A549 (cell line): ENCODE data around the gene TEX13D. TPM values are rescaled to one million over a fixed set of nuclear protein-coding genes. Genes with fewer than 3 reads are reported as not detected.
"Not testable (repeated sequence)": the region's sequence is repeated elsewhere in the genome, so short reads cannot be mapped to it uniquely, and the experiment has no call there.

Source experiments
- ATAC-seq, 2 experiments: fragments of 200-7000 bp in 1 of 2; fragments of >200 bp in 1 of 2; cut with Nextera tagmentation in 1 of 2; cut with Tn5 transposase in 1 of 2; 3 replicates each; pipeline versions ENCODE4 v1.8.0 to v1.9.1; 2018 to 2020; ENCODE audit warnings: mild to moderate bottlenecking in 1 of 2, moderate library complexity in 1 of 2
- CTCF ChIA-PET: fragments of 300-600 bp; sonication (Branson Sonifier 250); formaldehyde crosslinking; extraction: SDS; loops from one replicate; lab custom pipeline; 2021; ENCODE audit warnings: antibody characterized with exemption, inconsistent platforms; lab: Yijun Ruan, JAX
- POLR2A ChIA-PET: fragments of 350-600 bp; formaldehyde crosslinking; extraction: SDS; loops from one replicate; lab custom pipeline; 2021; ENCODE audit warnings: antibody characterized with exemption, inconsistent platforms; lab: Yijun Ruan, JAX
- DNase-seq, 2 experiments: peaks; one replicate each; pipeline versions ENCODE4 v3.0.0 to v3.0.0-alpha.2; 2011 to 2016; ENCODE audit warnings: low read depth in 1 of 2, low spot score in 1 of 2
- FAIRE-seq: peaks from 2 replicates; lab custom pipeline; 2011; peaks lifted over from hg19 to GRCh38; lab: Jason Lieb, UNC
- H3K27ac ChIP-seq, 2 experiments: fragments of >200 bp; sonication (Bioruptor Twin); formaldehyde crosslinking; 3 replicates each; pipeline ENCODE4 v1.5.1; 2016 to 2017
- H3K4me1 ChIP-seq: fragments of >200 bp; sonication (Bioruptor Twin); formaldehyde crosslinking; 3 replicates; pipeline ENCODE4 v1.6.1; 2016
- H3K4me2 ChIP-seq: fragments of >200 bp; sonication (Bioruptor Twin); formaldehyde crosslinking; 3 replicates; pipeline ENCODE4 v1.6.1; 2016
- H3K4me3 ChIP-seq: fragments of >200 bp; sonication (Bioruptor Twin); formaldehyde crosslinking; 3 replicates; pipeline ENCODE4 v1.5.1; 2016
- H3K9me3 ChIP-seq: fragments of >200 bp; sonication (Bioruptor Twin); formaldehyde crosslinking; 3 replicates; pipeline ENCODE4 v1.6.1; 2016
- ATOH8 ChIP-seq: fragments of 250-450 bp; sonication (Bioruptor Pico); IDR thresholded peaks from 2 replicates; pipeline ENCODE4 v1.5.0; 2020; ENCODE audit warnings: low read depth, mild to moderate bottlenecking, moderate library complexity
- BHLHE40 ChIP-seq: IDR thresholded peaks from 2 replicates; pipeline ENCODE4 v1.6.1; 2012; ENCODE audit warnings: low read depth, low read length, inconsistent platforms
- CBX8 ChIP-seq: fragments of 200-600 bp; sonication (generic); IDR thresholded peaks from 2 replicates; pipeline ENCODE4 v1.6.1; 2016
- CHD2 ChIP-seq: fragments of 150-350 bp; IDR thresholded peaks from 2 replicates; pipeline ENCODE4 v1.6.1; 2014; ENCODE audit warnings: low read length; ENCODE audit not compliant: partially characterized antibody
- EHF ChIP-seq: fragments of 250-450 bp; sonication (Bioruptor Pico); IDR thresholded peaks from 2 replicates; pipeline ENCODE4 v1.5.0; 2020; ENCODE audit warnings: mild to moderate bottlenecking
- ESRRA ChIP-seq: fragments of 150-350 bp; IDR thresholded peaks from 2 replicates; pipeline ENCODE4 v1.6.1; 2014; ENCODE audit warnings: mild to moderate bottlenecking, low read length, borderline replicate concordance
- FOSB ChIP-seq: fragments of 250-450 bp; sonication (Bioruptor Pico); IDR thresholded peaks from 2 replicates; pipeline ENCODE4 v1.5.0; 2020; ENCODE audit warnings: mild to moderate bottlenecking, moderate library complexity
- FOSL2 ChIP-seq, 2 experiments: fragments of 450-650 bp in 1 of 2; fragments of >200 bp in 1 of 2; sonication (Bioruptor Twin) in 1 of 2; formaldehyde crosslinking; IDR thresholded peaks; 2 replicates each; pipeline versions ENCODE4 v1.5.0 to v1.6.1; 2016 to 2020; ENCODE audit warnings: mild to moderate bottlenecking in 1 of 2, moderate library complexity in 1 of 2
- HMGXB4 ChIP-seq: fragments of 250-450 bp; sonication (Bioruptor Pico); IDR thresholded peaks from 2 replicates; pipeline ENCODE4 v1.5.0; 2021; ENCODE audit warnings: mild to moderate bottlenecking, moderate library complexity, borderline replicate concordance
- HOXA7 ChIP-seq: fragments of 250-450 bp; sonication (Bioruptor Pico); IDR thresholded peaks from 2 replicates; pipeline ENCODE4 v1.5.0; 2020; ENCODE audit warnings: mild to moderate bottlenecking, moderate library complexity
- HOXB13 ChIP-seq: fragments of 250-450 bp; sonication (Bioruptor Pico); IDR thresholded peaks from 2 replicates; pipeline ENCODE4 v1.5.0; 2020; ENCODE audit warnings: low read depth, mild to moderate bottlenecking, moderate library complexity
- KDM1A ChIP-seq: fragments of 200-600 bp; sonication (generic); IDR thresholded peaks from 2 replicates; pipeline ENCODE4 v1.6.1; 2016; ENCODE audit warnings: low read depth, mild to moderate bottlenecking
- NFE2L2 ChIP-seq: fragments of 150-350 bp; conservative IDR thresholded peaks from 2 replicates; pipeline ENCODE4 v1.6.1; 2014; ENCODE audit warnings: low read length
- NPAS2 ChIP-seq: fragments of 250-450 bp; sonication (Bioruptor Pico); IDR thresholded peaks from 2 replicates; pipeline ENCODE4 v1.8.0; 2022; ENCODE audit warnings: mild to moderate bottlenecking, moderate library complexity, borderline replicate concordance
- PBX3 ChIP-seq: IDR thresholded peaks from 2 replicates; pipeline ENCODE4 v1.6.1; 2012
- POLR2AphosphoS2 ChIP-seq: conservative IDR thresholded peaks from 2 replicates; pipeline ENCODE4 v1.6.1; 2012; ENCODE audit warnings: low read length, improper control_type of control experiment, inconsistent platforms
- RAD21 ChIP-seq, 2 experiments: fragments of >200 bp in 1 of 2; sonication (Bioruptor Twin) in 1 of 2; formaldehyde crosslinking in 1 of 2; IDR thresholded peaks in 1 of 2; conservative IDR thresholded peaks in 1 of 2; 2 replicates in 1 of 2; 3 replicates in 1 of 2; pipeline ENCODE4 v1.6.1; 2012 to 2018; ENCODE audit warnings: inconsistent platforms in 1 of 2
- RCOR1 ChIP-seq: fragments of 150-350 bp; IDR thresholded peaks from 2 replicates; pipeline ENCODE4 v1.6.1; 2014; ENCODE audit warnings: antibody characterized with exemption, low read length, low read depth
- RFX5 ChIP-seq: fragments of 450-650 bp; IDR thresholded peaks from 2 replicates; pipeline ENCODE4 v1.7.1; 2014; ENCODE audit warnings: antibody characterized with exemption, mild to moderate bottlenecking, moderate library complexity
- TFCP2L1 ChIP-seq: fragments of 250-450 bp; sonication (Bioruptor Pico); IDR thresholded peaks from 2 replicates; pipeline ENCODE4 v1.5.0; 2021; ENCODE audit warnings: mild to moderate bottlenecking
- ZFP36 ChIP-seq: fragments of 450-650 bp; IDR thresholded peaks from 2 replicates; pipeline ENCODE4 v1.6.1; 2014; ENCODE audit warnings: borderline replicate concordance; ENCODE audit not compliant: partially characterized antibody
- ZSCAN20 ChIP-seq: fragments of 250-450 bp; sonication (Bioruptor Pico); IDR thresholded peaks from 2 replicates; pipeline ENCODE4 v1.8.0; 2022; ENCODE audit warnings: mild to moderate bottlenecking, moderate library complexity
- WGBS: methylation state at CpG from one replicate; pipeline ENCODE4 v1.1.6; 2017; ENCODE audit errors: missing lambda C conversion rate; 5-methylcytosine and 5-hydroxymethylcytosine counted together
- polyA plus RNA-seq, 4 experiments: library from polyadenylated mRNA; depleted of rRNA in 3 of 4; stranded (reverse); fragments of >200 nt; fragmentation: RNase III in 1 of 4; extraction: RNeasy Plus Mini Kit Qiagen cat#74134 plus additional on column Dnase treatment in 1 of 4; gene quantifications; 2 replicates in 3 of 4; 3 replicates in 1 of 4; pipeline ENCODE4 v1.2.3, GENCODE V29; 2011 to 2017
- TF ChIP-seq, protein P1 (sequence below): fragments of >200 bp; sonication (Bioruptor Twin); formaldehyde crosslinking; IDR thresholded peaks from 3 replicates; pipeline ENCODE4 v1.5.1; 2016
- TF ChIP-seq, protein P2 (sequence below): fragments of >200 bp; sonication (Bioruptor Twin); formaldehyde crosslinking; IDR thresholded peaks from 2 replicates; pipeline ENCODE4 v1.6.1; 2016
- TF ChIP-seq, protein P3 (sequence below): IDR thresholded peaks from 2 replicates; pipeline ENCODE4 v1.6.1; 2012

TEX13D gene
- polyA plus RNA-seq, 2 of the 4 experiments (the other 2 are of a cell fraction): not detected

DNA sequence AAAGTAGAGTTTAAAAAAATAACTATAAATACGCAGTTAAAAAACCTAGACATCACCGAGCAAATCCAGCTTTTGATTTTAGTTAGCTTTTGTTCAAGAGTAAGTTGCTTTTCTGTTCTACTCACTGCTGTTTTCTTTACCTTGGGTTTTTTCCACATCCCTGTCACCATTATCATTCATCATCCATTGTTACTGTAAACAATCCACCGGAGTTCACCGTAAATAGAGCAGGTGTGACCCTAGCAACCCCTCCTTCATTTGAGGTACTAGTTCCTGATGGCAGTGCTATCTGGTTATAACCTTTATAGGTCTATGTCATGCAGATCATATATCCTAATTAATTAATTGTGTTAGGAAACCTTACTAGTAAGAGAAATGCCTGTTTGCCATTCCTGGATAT, 43.0 kb upstream of the TEX13D start (continued):
- TF ChIP-seq, protein P1, sequence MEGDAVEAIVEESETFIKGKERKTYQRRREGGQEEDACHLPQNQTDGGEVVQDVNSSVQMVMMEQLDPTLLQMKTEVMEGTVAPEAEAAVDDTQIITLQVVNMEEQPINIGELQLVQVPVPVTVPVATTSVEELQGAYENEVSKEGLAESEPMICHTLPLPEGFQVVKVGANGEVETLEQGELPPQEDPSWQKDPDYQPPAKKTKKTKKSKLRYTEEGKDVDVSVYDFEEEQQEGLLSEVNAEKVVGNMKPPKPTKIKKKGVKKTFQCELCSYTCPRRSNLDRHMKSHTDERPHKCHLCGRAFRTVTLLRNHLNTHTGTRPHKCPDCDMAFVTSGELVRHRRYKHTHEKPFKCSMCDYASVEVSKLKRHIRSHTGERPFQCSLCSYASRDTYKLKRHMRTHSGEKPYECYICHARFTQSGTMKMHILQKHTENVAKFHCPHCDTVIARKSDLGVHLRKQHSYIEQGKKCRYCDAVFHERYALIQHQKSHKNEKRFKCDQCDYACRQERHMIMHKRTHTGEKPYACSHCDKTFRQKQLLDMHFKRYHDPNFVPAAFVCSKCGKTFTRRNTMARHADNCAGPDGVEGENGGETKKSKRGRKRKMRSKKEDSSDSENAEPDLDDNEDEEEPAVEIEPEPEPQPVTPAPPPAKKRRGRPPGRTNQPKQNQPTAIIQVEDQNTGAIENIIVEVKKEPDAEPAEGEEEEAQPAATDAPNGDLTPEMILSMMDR: no peak
- TF ChIP-seq FOSL2 (IDR thresholded peaks at IDR 0.05): no peak
- TF ChIP-seq FOSL2 (CRISPR knock-in tag; IDR thresholded peaks at IDR 0.05): no peak
- TF ChIP-seq CBX8: no peak
- no peak for TF ChIP-seq RCOR1
- TF ChIP-seq, protein P2, sequence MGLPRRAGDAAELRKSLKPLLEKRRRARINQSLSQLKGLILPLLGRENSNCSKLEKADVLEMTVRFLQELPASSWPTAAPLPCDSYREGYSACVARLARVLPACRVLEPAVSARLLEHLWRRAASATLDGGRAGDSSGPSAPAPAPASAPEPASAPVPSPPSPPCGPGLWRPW: no peak
- TF ChIP-seq TFCP2L1 (CRISPR knock-in tag): no peak
- no peak for TF ChIP-seq KDM1A

DNA sequence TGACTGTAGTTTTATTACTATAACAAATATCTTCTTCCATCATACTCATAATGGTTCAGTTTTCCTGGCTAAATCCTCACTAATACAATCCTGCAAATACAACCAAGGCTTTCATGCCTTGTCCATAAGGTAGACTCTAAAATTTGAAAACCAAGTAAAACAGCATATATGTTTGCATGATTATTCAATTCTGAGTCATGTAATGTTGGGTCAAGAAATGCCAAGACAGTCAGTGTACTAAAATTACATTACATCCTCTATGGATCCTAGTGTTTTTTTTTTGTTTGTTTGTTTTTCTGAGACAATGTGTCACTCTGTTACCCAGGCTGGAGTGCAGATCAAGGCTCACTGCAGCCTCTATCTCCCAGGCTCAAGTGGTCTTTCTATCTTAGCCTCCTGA, 38.6 kb upstream of the TEX13D start:
- no peak for TF ChIP-seq HOXA7 (CRISPR knock-in tag)
- no peak for TF ChIP-seq EHF (CRISPR knock-in tag)
- no peak for TF ChIP-seq KDM1A
- no peak for TF ChIP-seq RFX5
- no peak for TF ChIP-seq TFCP2L1 (CRISPR knock-in tag)
- no peak for TF ChIP-seq RCOR1
- TF ChIP-seq NPAS2 (CRISPR knock-in tag): no peak
- TF ChIP-seq ESRRA: no peak
- no peak for TF ChIP-seq ZSCAN20 (CRISPR knock-in tag)
- no peak for TF ChIP-seq ATOH8 (CRISPR knock-in tag)
- TF ChIP-seq CBX8: no peak
- no peak for TF ChIP-seq RAD21 (conservative IDR thresholded peaks at IDR 0.05 in 1 of 2, IDR thresholded peaks at IDR 0.05 in 1 of 2)
- TF ChIP-seq PBX3: no peak
- TF ChIP-seq CHD2: no peak
- FAIRE-seq (no peak), DNase-seq (no peak), ATAC-seq (no peak)
- CTCF ChIA-PET: no interaction called here
- H3K27ac ChIP-seq: no peak overlapping the region
- H3K9me3 ChIP-seq: no peaks in the 10 kb centered on the region
- H3K4me3 ChIP-seq: no peak overlapping the region
- no peak overlapping the region for H3K4me2 ChIP-seq
- no peaks in the 10 kb centered on the region for H3K4me1 ChIP-seq
- POLR2A ChIA-PET: no interaction called here

DNA sequence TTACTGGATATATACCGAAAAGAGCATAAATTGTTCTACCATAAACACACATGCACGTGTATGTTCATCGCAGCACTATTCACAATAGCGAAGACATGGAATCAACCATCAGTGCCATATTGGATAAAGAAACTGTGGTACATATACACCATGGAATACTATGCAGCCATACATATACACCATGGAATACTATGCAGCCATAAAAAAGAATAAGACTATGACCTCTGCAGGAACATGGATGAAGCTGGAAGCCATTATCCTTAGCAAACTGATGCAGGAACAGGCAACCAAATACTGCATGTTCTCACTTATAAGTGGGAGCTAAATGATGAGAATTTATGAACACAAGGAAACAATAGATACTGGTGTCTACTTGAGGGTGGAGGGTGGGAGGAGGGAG, 33.1 kb upstream of the TEX13D start:
- WGBS: 57% methylated on average over 4 of the region's 4 CpGs
- FAIRE-seq, DNase-seq, H3K4me3 ChIP-seq, CTCF ChIA-PET, H3K27ac ChIP-seq, POLR2A ChIA-PET, H3K4me2 ChIP-seq, ATAC-seq, H3K4me1 ChIP-seq, H3K9me3 ChIP-seq: not testable (repeated sequence)

GRCh38 chrX:124300405-124300804, 32.1 kb upstream of the TEX13D start:
- ATAC-seq: no peak
- Histone ChIP-seq H3K27ac (no peak overlapping the region), H3K4me1 (no peaks in the 10 kb centered on the region), H3K4me3 (no peak overlapping the region), H3K4me2 (no peak overlapping the region), H3K9me3 (no peaks in the 10 kb centered on the region)
- CTCF ChIA-PET: no interaction called here
- 34% methylated on average over 4 of the region's 4 CpGs for WGBS
- FAIRE-seq: peak; percentile 46
- DNase-seq: no peak
- TF ChIP-seq HOXA7 (CRISPR knock-in tag): no peak
- no peak for TF ChIP-seq PBX3
- TF ChIP-seq NFE2L2: no peak
- no peak for TF ChIP-seq POLR2AphosphoS2
- no peak for TF ChIP-seq ZFP36
- TF ChIP-seq HOXB13 (CRISPR knock-in tag): no peak
- TF ChIP-seq FOSB (CRISPR knock-in tag): no peak
- TF ChIP-seq HMGXB4 (CRISPR knock-in tag): no peak
- TF ChIP-seq, protein P3, sequence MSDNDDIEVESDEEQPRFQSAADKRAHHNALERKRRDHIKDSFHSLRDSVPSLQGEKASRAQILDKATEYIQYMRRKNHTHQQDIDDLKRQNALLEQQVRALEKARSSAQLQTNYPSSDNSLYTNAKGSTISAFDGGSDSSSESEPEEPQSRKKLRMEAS: no peak
- no peak for TF ChIP-seq BHLHE40
- POLR2A ChIA-PET: no interaction called here
